Activated T-cell treated with anti-CD3 and anti-CD28 coated beads for 1 hour (primary cell): Measurements from ENCODE around the gene ARID5B.

Source experiments
- DNase-seq: peaks from one replicate; pipeline ENCODE4 v3.0.0-alpha.2; 2020; ENCODE audit warnings: low read depth

ARID5B gene

GRCh38 chr10:61883371-61884025 is 18.0 kb upstream of the ARID5B start:
- DNase-seq, result no peak

GRCh38 chr10:61887772-61888171 is 13.7 kb upstream of the ARID5B start:
- DNase-seq, result no peak

- DNase-seq, result no peak
Measured at GRCh38 chr10:61888744-61889143, 12.8 kb upstream of the ARID5B start.

GRCh38 chr10:61890430-61890829 is 11.1 kb upstream of the ARID5B start:
- no peak for DNase-seq

GRCh38 chr10:61890881-61891409 is 10.6 kb upstream of the ARID5B start:
- DNase-seq, result no peak

GRCh38 chr10:61891906-61892585 is 9.5 kb upstream of the ARID5B start:
- DNase-seq, result no peak

GRCh38 chr10:61892961-61893360 is 8.5 kb upstream of the ARID5B start:
- no peak for DNase-seq

- no peak for DNase-seq
Measured at GRCh38 chr10:61894133-61894532, 7.4 kb upstream of the ARID5B start.

- DNase-seq, result no peak
Measured at GRCh38 chr10:61895898-61896600, 5.5 kb upstream of the ARID5B start.

GRCh38 chr10:61896854-61897661 is 4.4 kb upstream of the ARID5B start:
- peak; percentile 17 for DNase-seq

- DNase-seq, result no peak
Measured at GRCh38 chr10:61897671-61898434, 3.6 kb upstream of the ARID5B start.

GRCh38 chr10:61898435-61898778 is 3.1 kb upstream of the ARID5B start:
- DNase-seq, result no peak

GRCh38 chr10:61899069-61899531 is 2.4 kb upstream of the ARID5B start:
- DNase-seq, result no peak

GRCh38 chr10:61899663-61899996 is 1.9 kb upstream of the ARID5B start:
- no peak for DNase-seq

- DNase-seq, result peak; percentile 34
Measured at GRCh38 chr10:61899997-61900828, 1.3 kb upstream of the ARID5B start.

GRCh38 chr10:61901829-61902444 is 438 bp downstream of the ARID5B start:
- DNase-seq, result no peak

- DNase-seq, result peak; percentile 52
Measured at GRCh38 chr10:61902445-61903220, 1.1 kb downstream of the ARID5B start.

GRCh38 chr10:61903221-61903927 is 1.9 kb downstream of the ARID5B start:
- DNase-seq, result peak; percentile 49

GRCh38 chr10:61903928-61904344 is 2.4 kb downstream of the ARID5B start:
- no peak for DNase-seq
